GM13976 (cell line): ENCODE measurements around the gene CFAP74.

Experiments used
- DNase-seq: peaks from one replicate; pipeline ENCODE4 v3.0.0; 2012; ENCODE audit warnings: low spot score
- in situ Hi-C: fragments of 300-500 bp; cut with MboI; formaldehyde crosslinking; loops from one replicate; pipeline ENCODE4 v1.12.0; 2022; ENCODE audit warnings: low sequenced_read_pairs, mixed read lengths, inconsistent platforms; ENCODE audit not compliant: unreplicated experiment
- TF ChIP-seq, protein P1 (sequence below): IDR thresholded peaks from 2 replicates; pipeline ENCODE4 v1.5.1; 2012; ENCODE audit warnings: borderline replicate concordance, mild to moderate bottlenecking; ENCODE audit not compliant: insufficient read depth; ENCODE audit errors: extremely low read depth, missing control alignments, control extremely low read depth

The CFAP74 gene

GRCh38 chr1:1929639-1930545 is 73.7 kb downstream of the CFAP74 start:
- TF ChIP-seq, protein P1, sequence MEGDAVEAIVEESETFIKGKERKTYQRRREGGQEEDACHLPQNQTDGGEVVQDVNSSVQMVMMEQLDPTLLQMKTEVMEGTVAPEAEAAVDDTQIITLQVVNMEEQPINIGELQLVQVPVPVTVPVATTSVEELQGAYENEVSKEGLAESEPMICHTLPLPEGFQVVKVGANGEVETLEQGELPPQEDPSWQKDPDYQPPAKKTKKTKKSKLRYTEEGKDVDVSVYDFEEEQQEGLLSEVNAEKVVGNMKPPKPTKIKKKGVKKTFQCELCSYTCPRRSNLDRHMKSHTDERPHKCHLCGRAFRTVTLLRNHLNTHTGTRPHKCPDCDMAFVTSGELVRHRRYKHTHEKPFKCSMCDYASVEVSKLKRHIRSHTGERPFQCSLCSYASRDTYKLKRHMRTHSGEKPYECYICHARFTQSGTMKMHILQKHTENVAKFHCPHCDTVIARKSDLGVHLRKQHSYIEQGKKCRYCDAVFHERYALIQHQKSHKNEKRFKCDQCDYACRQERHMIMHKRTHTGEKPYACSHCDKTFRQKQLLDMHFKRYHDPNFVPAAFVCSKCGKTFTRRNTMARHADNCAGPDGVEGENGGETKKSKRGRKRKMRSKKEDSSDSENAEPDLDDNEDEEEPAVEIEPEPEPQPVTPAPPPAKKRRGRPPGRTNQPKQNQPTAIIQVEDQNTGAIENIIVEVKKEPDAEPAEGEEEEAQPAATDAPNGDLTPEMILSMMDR = no peak
- no peak for DNase-seq
- in situ Hi-C loops = no loop called here

DNA sequence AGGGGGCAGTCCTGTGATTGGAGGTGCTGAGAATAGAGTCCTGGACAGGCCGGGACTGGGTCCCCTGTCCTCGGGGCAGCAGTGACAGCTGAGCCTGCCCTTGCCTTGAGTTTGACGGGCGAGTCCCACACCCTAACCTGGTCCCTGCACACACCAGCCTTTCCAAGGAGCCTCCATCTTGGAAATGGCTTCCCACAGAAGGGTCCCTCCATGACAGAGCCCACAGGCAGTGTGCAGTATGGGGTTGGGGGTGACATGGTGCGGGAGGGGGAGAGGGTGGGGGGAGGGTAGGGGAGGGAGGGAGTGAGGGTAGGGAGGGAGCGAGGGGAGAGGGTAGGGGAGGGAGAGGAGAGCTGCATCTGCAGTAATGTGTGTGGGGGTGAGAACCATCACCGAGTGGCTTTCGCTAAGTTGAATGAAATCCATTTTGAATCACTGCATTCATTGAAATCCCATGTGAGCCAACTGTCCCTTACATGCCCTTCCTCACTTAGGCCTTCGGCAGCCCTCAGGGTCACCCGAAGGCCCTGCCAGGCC is 74.4 kb downstream of the CFAP74 start:
- in situ Hi-C loops = no loop called here
- DNase-seq = no peak
- TF ChIP-seq, protein P1 = no peak

DNA sequence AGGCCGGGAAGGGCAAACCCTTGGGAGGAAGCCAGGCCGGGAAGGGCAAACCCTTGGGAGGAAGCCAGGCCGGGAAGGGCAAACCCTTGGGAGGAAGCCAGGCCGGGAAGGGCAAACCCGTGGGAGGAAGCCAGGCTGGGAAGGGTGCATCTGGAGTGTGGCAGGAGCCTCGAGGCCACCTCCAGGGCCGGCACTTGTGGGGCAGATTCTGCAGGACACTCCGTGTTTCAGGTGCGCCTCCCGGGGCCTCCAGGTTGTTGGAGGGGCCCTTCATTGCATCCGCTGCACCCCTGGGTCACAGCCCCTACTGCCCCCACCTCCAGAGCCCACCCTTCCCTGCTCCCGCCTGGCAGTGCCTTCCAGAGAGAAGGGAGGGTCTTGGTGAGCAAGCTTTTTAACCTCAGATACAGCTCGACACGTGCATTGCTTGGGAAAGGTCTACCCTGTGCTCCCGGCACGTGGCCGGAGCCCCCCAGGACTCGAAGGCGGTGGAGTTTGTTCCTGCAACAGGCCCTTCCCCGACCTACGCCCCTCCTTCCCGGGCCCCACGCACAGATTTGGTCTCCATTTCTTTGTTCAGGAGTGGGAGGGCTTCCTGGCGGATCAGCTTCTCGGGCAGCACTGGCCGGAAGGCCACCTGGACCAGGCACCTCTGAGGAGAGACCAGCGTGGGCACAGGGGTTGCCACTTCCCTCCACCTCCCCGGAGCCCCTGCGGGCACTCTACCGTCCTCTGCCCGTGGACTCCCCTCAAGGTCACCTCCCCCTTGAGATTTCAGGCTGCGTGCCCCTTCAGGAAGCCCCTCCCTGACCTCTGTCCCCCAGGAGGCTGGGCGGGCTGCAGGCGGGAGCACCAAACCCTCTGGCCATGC is 75.1 kb downstream of the CFAP74 start:
- DNase-seq = no peak
- TF ChIP-seq, protein P1 = no peak
- in situ Hi-C loops = no loop called here

GRCh38 chr1:1927751-1928150 is 75.8 kb downstream of the CFAP74 start:
- no peak for DNase-seq
- TF ChIP-seq, protein P1 = no peak
- in situ Hi-C loops = no loop called here

DNA sequence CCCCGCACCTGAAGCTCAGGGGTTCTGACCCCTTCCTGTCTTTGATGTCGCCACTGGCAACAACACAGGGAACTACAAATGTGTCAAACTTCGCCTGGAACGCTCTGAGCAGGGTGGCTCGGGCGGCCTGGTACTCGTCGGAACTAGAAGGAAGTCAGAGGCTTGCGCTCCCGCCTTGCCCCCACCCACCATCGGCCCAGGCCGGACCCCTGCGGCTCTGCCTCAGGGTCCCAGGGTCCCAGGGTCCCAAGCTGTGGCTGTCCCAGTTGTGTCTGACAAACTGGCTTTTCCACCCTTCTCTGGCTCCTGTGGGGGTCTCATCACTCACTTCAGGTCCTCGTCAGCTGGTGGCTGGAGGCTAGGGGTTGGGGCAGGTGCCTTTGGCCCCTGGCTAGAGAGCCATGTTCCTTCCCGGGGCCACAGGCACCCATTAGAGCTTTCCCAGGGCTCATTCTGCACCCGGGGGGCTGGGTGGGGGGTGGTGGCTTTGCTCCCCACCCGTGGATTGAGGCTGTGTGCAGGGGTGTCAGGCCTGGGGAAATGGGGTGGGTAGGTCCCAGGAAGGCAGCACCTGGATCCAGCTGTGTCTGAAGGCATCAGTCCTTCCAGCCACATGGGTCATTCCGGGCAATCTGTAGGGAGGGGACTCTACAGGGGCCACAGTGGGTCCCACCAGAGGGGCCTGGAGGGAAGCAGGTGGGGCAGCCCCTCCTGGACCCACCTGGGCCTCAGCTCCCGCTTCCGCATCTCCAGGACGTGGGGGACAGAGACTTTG is 76.5 kb downstream of the CFAP74 start:
- TF ChIP-seq, protein P1 = no peak
- in situ Hi-C loops = no loop called here
- DNase-seq = no peak
